Lower leg skin (tissue), 4 donors: ENCODE data around the gene DCAF12. TPM values are rescaled to one million over a fixed set of nuclear protein-coding genes. Genes with fewer than 3 reads are reported as not detected.

ENCODE experiments used
- DNase-seq, 2 donors: peaks; one replicate each; pipeline ENCODE4 v3.0.0-alpha.2; 2019; ENCODE audit warnings: low spot score in 2 of 2
- H3K4me3 ChIP-seq: fragments of 200-600 bp; sonication (generic); 2 replicates; pipeline ENCODE4 v1.5.1; 2017; ENCODE audit warnings: mild to moderate bottlenecking, low read depth; ENCODE audit not compliant: poor library complexity, severe bottlenecking
- CTCF ChIP-seq, 3 donors: fragments of 450-650 bp; IDR thresholded peaks; one replicate each; pipeline ENCODE4 v1.5.1; 2016; ENCODE audit warnings: antibody characterized with exemption in 3 of 3, mild to moderate bottlenecking in 3 of 3, moderate library complexity in 2 of 3
- POLR2A ChIP-seq, 2 donors: fragments of 450-650 bp; IDR thresholded peaks; one replicate each; pipeline ENCODE4 v1.6.1; 2016 to 2017; ENCODE audit warnings: antibody characterized with exemption in 2 of 2, mild to moderate bottlenecking in 1 of 2, moderate library complexity in 1 of 2
- WGBS, 2 donors: methylation state at CpG; one replicate each; pipeline ENCODE4 v1.1.5; 2018; 5-methylcytosine and 5-hydroxymethylcytosine counted together
- intact Hi-C: fragments of 100-400 bp; cut with DNase I; formaldehyde crosslinking; loops from one replicate; pipeline ENCODE4 v1.15.0; 2023; ENCODE audit warnings: low total_unique reads
- total RNA-seq, 4 donors: library from RNA; depleted of rRNA; stranded (reverse); fragments of >200 nt; gene quantifications; one replicate each; pipeline ENCODE4 v1.1.0, GENCODE V29; 2016

Gene DCAF12
- total RNA-seq, 4 donors from 2014 or later = 21.9 to 30.7 (median 26.8) TPM

DNA sequence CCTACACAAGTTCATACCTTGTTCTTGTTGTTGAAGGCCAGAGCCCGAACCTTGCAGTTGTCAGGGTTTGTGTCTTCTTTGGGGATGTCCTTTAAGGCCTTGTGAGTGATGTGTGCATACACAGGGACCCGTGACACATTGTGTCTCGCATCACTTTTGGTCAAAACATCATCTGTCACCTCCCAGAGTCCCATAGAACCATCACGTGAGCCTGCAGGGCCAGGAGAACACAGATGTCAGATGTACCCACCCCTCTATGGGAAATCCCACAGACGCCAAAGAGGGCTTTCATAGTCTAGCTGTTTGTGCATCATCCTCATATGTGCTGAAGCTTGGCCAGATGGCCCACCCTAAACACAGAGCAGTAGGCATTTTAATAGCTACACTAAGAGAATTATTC lies 28.2 kb downstream of the DCAF12 start:
- no peak for TF ChIP-seq POLR2A (IDR thresholded peaks at IDR 0.05)
- no peak for TF ChIP-seq CTCF (IDR thresholded peaks at IDR 0.05)

DNA sequence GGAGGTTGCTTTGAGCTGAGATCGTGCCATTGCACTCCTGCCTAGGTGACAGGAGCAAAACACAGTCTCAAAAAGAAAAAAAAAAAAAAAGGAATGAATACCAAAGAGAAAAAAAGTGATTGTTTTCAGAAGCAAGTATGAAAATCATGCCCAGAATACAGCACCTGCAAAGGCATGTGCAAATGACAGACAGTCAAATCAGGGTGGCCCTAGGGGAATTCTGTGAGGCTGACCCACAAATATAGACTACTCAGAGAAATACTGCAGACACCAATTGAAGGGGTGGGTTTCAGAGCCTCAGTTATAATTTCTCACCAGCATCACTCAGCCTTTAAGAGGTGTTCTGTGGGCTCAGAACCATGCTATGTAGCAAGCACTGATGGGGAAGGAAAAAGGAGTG lies 28.6 kb downstream of the DCAF12 start:
- H3K4me3 ChIP-seq = no peak overlapping the region
- no peak for DNase-seq
- TF ChIP-seq CTCF (IDR thresholded peaks at IDR 0.05) = no peak
- TF ChIP-seq POLR2A (IDR thresholded peaks at IDR 0.05) = no peak
- intact Hi-C loops = no loop called here
- WGBS, 2 donors = 96 to 100% methylated on average over 1 of the region's 1 CpG

More for the DNA sequence above, 28.2 kb downstream of the DCAF12 start:
- intact Hi-C loops = no loop called here
- no peak for DNase-seq
- no peak overlapping the region for H3K4me3 ChIP-seq
- WGBS, 2 donors = 77 to 87% methylated on average over 5 of the region's 5 CpGs

- intact Hi-C loops = no loop called here
- WGBS, 2 donors = 95 to 97% methylated on average over 4 of the region's 4 CpGs
- H3K4me3 ChIP-seq = no peak overlapping the region
- no peak for DNase-seq
- TF ChIP-seq POLR2A (IDR thresholded peaks at IDR 0.05) = no peak
- TF ChIP-seq CTCF (IDR thresholded peaks at IDR 0.05) = no peak
Measured at GRCh38 chr9:34096751-34097150, 29.7 kb downstream of the DCAF12 start.

GRCh38 chr9:34093578-34093977 lies 32.9 kb downstream of the DCAF12 start:
- 92 to 99% methylated on average over 5 of the region's 5 CpGs for WGBS, 2 donors
- intact Hi-C loops = no loop called here
- TF ChIP-seq POLR2A (IDR thresholded peaks at IDR 0.05) (no peak), CTCF (IDR thresholded peaks at IDR 0.05) (no peak)
- DNase-seq = no peak
- no peak overlapping the region for H3K4me3 ChIP-seq

- 89 to 90% methylated on average over 7 of the region's 7 CpGs for WGBS, 2 donors
- no peak for DNase-seq
- TF ChIP-seq CTCF (IDR thresholded peaks at IDR 0.05) (no peak), POLR2A (IDR thresholded peaks at IDR 0.05) (no peak)
- no peak overlapping the region for H3K4me3 ChIP-seq
- intact Hi-C loops = no loop called here
Measured at GRCh38 chr9:34089311-34089710, 37.2 kb downstream of the DCAF12 start.

DNA sequence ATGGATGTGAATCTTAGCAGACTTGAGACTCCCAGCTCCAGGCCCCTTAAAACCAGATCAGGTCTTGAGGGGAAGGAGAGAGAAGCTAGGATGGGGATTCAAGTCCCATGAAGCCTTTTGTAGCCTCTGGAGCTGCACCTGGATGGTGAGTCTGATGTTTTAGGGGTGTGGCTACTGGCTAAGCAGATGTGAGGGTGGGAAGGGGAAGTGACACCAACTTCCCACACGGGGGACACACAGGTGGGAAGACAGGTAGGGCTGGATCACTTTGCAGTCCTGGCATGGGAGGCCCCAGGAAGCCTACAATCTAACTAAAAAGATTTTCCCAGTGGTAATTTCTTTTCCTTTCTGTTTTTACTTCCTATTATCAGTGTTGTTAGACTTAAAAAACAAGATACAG lies 39.1 kb downstream of the DCAF12 start:
- intact Hi-C loops = no loop called here
- no peak overlapping the region for H3K4me3 ChIP-seq
- TF ChIP-seq CTCF (IDR thresholded peaks at IDR 0.05) = no peak
- TF ChIP-seq POLR2A (IDR thresholded peaks at IDR 0.05) = no peak
- WGBS, 2 donors = 37 to 41% methylated on average over 1 of the region's 1 CpG
- DNase-seq = no peak
